Loucy (cell line): ENCODE measurements around the gene TEX9.
A peak's percentile ranks its signal among the peaks of the same experiment; 100 is the strongest.
"Not testable (repeated sequence)": the region's sequence is repeated elsewhere in the genome, so short reads cannot be mapped to it uniquely, and the experiment has no call there.

Experiments used
- H2AFZ ChIP-seq: fragments of 200-600 bp; sonication (generic); 2 replicates; pipeline ENCODE4 v1.6.0; 2016; ENCODE audit warnings: antibody characterized with exemption, mild to moderate bottlenecking, low read length, moderate library complexity
- H3F3A ChIP-seq: fragments of 200-600 bp; 2 replicates; pipeline ENCODE4 v1.6.0; 2016; ENCODE audit warnings: antibody characterized with exemption, low read depth, mild to moderate bottlenecking
- H3K27me3 ChIP-seq: fragments of 200-600 bp; sonication (generic); 2 replicates; pipeline ENCODE4 v1.6.1; 2014; ENCODE audit warnings: low read length, mild to moderate bottlenecking; ENCODE audit not compliant: insufficient read depth, poor library complexity, severe bottlenecking
- H3K36me3 ChIP-seq: fragments of 200-600 bp; sonication (generic); 2 replicates; pipeline ENCODE4 v1.6.1; 2016; ENCODE audit warnings: low read length; ENCODE audit not compliant: insufficient read depth
- H3K4me1 ChIP-seq: fragments of 200-600 bp; sonication (generic); 2 replicates; pipeline ENCODE4 v1.5.1; 2014; ENCODE audit warnings: low read length, mild to moderate bottlenecking; ENCODE audit not compliant: insufficient read depth, poor library complexity, severe bottlenecking
- H3K4me2 ChIP-seq: fragments of 200-600 bp; sonication (generic); 2 replicates; pipeline ENCODE4 v1.6.0; 2014; ENCODE audit warnings: antibody characterized with exemption, low read length, low read depth, mild to moderate bottlenecking; ENCODE audit not compliant: poor library complexity, severe bottlenecking
- H3K4me3 ChIP-seq: fragments of 200-600 bp; sonication (generic); 2 replicates; pipeline ENCODE4 v1.5.1; 2014; ENCODE audit warnings: low read length, mild to moderate bottlenecking, mixed read lengths; ENCODE audit not compliant: poor library complexity, severe bottlenecking
- H3K79me2 ChIP-seq: fragments of 200-600 bp; sonication (generic); 2 replicates; pipeline ENCODE4 v1.6.1; 2014; ENCODE audit warnings: low read length; ENCODE audit not compliant: insufficient read depth
- H3K9ac ChIP-seq: fragments of 200-600 bp; sonication (generic); 2 replicates; pipeline ENCODE4 v1.6.0; 2014; ENCODE audit warnings: mild to moderate bottlenecking, low read depth, low read length, moderate library complexity; ENCODE audit not compliant: poor library complexity, severe bottlenecking
- H3K9me2 ChIP-seq: fragments of 200-600 bp; sonication (generic); replicated peaks from 2 replicates; pipeline ENCODE4 v1.6.1; 2016; ENCODE audit warnings: low read depth, low read length, mixed read lengths
- H3K9me3 ChIP-seq: fragments of 200-600 bp; sonication (generic); 2 replicates; pipeline ENCODE4 v1.6.1; 2014; ENCODE audit warnings: mild to moderate bottlenecking, antibody characterized with exemption, low read length, low read depth; ENCODE audit not compliant: insufficient read depth
- H4K20me1 ChIP-seq: fragments of 200-600 bp; sonication (generic); 2 replicates; pipeline ENCODE4 v1.6.0; 2014; ENCODE audit warnings: antibody characterized with exemption, low read length, mild to moderate bottlenecking; ENCODE audit not compliant: insufficient read depth, poor library complexity, severe bottlenecking
- CTCF ChIP-seq: fragments of 200-600 bp; sonication (generic); conservative IDR thresholded peaks from 2 replicates; pipeline ENCODE4 v1.5.1; 2014; ENCODE audit warnings: mild to moderate bottlenecking, antibody characterized with exemption, low read length
- EZH2phosphoT487 ChIP-seq: fragments of 200-600 bp; IDR thresholded peaks from 2 replicates; pipeline ENCODE4 v1.6.1; 2018; ENCODE audit warnings: antibody characterized with exemption, mild to moderate bottlenecking, moderate library complexity, borderline replicate concordance

Gene TEX9

GRCh38 chr15:56365075-56365711, at the start of gene TEX9:
TEX9 (plus strand) TSS chr15:56365426; CDS start chr15:56365451, 25 bp downstream.
- Histone ChIP-seq H3K9ac (peak within 1 kb of the TSS; percentile 64), H3K36me3 (no peaks in the 10 kb centered on the region), H3K4me1 (peaks cover 18% of the 10 kb centered on the region), H3K9me3 (no peaks in the 10 kb centered on the region), H3F3A (0 out of 2 replicates have a peak, but pooled peaks cover 10% of the 10 kb centered on the region), H4K20me1 (no peaks in the 10 kb centered on the region), H2AFZ (peak within 1 kb of the TSS; percentile 96), H3K27me3 (no peaks in the 10 kb centered on the region), H3K4me3 (peak within 1 kb of the TSS; percentile 81), H3K9me2 (no peaks in the 10 kb centered on the region), H3K4me2 (peak within 1 kb of the TSS; percentile 87), H3K79me2 (no peaks in the 10 kb centered on the region)
- TF ChIP-seq CTCF (no peak), EZH2phosphoT487 (no peak)

GRCh38 chr15:56316561-56316960, 48.7 kb upstream of the TEX9 start:
- H3K4me3 ChIP-seq, H3K79me2 ChIP-seq, H4K20me1 ChIP-seq, H3K36me3 ChIP-seq, H2AFZ ChIP-seq, H3K4me2 ChIP-seq, H3F3A ChIP-seq, H3K9me2 ChIP-seq, H3K4me1 ChIP-seq, H3K27me3 ChIP-seq, H3K9ac ChIP-seq, H3K9me3 ChIP-seq: not testable (repeated sequence)

GRCh38 chr15:56320316-56320715, 44.9 kb upstream of the TEX9 start:
- Histone ChIP-seq H3K4me1 (peaks cover 10% of the 10 kb centered on the region), H3K9ac (no peak overlapping the region), H3K9me3 (peaks cover 3% of the 10 kb centered on the region; the same call in 1 of the 2 replicates), H3K27me3 (no peaks in the 10 kb centered on the region), H3K79me2 (no peaks in the 10 kb centered on the region), H4K20me1 (no peaks in the 10 kb centered on the region), H2AFZ (no peak overlapping the region; the same call in 1 of the 2 replicates), H3K4me3 (no peak overlapping the region), H3F3A (no peaks in the 10 kb centered on the region), H3K36me3 (no peaks in the 10 kb centered on the region), H3K9me2 (no peaks in the 10 kb centered on the region), H3K4me2 (no peak overlapping the region)
- TF ChIP-seq CTCF, result no peak
- TF ChIP-seq EZH2phosphoT487, result no peak

- Histone ChIP-seq H3K4me3 (no peak overlapping the region), H2AFZ (no peak overlapping the region; the same call in 1 of the 2 replicates), H3K9me2 (no peaks in the 10 kb centered on the region), H3K36me3 (no peaks in the 10 kb centered on the region), H3K4me1 (peaks cover 10% of the 10 kb centered on the region), H3F3A (no peaks in the 10 kb centered on the region), H3K9me3 (peaks cover 3% of the 10 kb centered on the region; the same call in 1 of the 2 replicates), H3K9ac (no peak overlapping the region), H3K4me2 (no peak overlapping the region), H3K27me3 (no peaks in the 10 kb centered on the region), H4K20me1 (no peaks in the 10 kb centered on the region), H3K79me2 (no peaks in the 10 kb centered on the region)
- no peak for TF ChIP-seq EZH2phosphoT487
- no peak for TF ChIP-seq CTCF
Measured at GRCh38 chr15:56320861-56321260, 44.4 kb upstream of the TEX9 start.
